MM.1S (cell line): ENCODE measurements around the gene PICALM.

Experiments
- DNase-seq: peaks from one replicate; pipeline ENCODE4 v3.0.0-alpha.2; 2015
- H2AFZ ChIP-seq: fragments of 300-600 bp; sonication (generic); 2 replicates; pipeline ENCODE4 v1.6.0; 2016; ENCODE audit warnings: antibody characterized with exemption, low read length
- H3F3A ChIP-seq: fragments of 300-600 bp; sonication (generic); 2 replicates; pipeline ENCODE4 v1.6.1; 2016; ENCODE audit warnings: mild to moderate bottlenecking, antibody characterized with exemption, low read length, moderate library complexity, mixed read lengths; ENCODE audit not compliant: insufficient read depth
- H3K27ac ChIP-seq: fragments of 300-600 bp; sonication (generic); 2 replicates; pipeline ENCODE4 v1.5.1; 2016; ENCODE audit warnings: mild to moderate bottlenecking, low read length
- H3K27me3 ChIP-seq: fragments of 300-600 bp; sonication (generic); replicated peaks from 2 replicates; pipeline ENCODE4 v1.6.0; 2016; ENCODE audit warnings: low read length; ENCODE audit not compliant: insufficient read depth
- H3K36me3 ChIP-seq: fragments of 300-600 bp; sonication (generic); replicated peaks from 2 replicates; pipeline ENCODE4 v1.6.1; 2016; ENCODE audit warnings: mild to moderate bottlenecking, low read length, mixed read lengths; ENCODE audit not compliant: insufficient read depth
- H3K4me1 ChIP-seq: fragments of 300-600 bp; sonication (generic); 2 replicates; pipeline ENCODE4 v1.6.1; 2016; ENCODE audit warnings: low read length, mixed read lengths
- H3K4me2 ChIP-seq: fragments of 300-600 bp; sonication (generic); 2 replicates; pipeline ENCODE4 v1.6.0; 2016; ENCODE audit warnings: low read depth, low read length
- H3K4me3 ChIP-seq: fragments of 300-600 bp; sonication (generic); 2 replicates; pipeline ENCODE4 v1.5.1; 2016; ENCODE audit warnings: low read length, mixed read lengths
- H3K79me2 ChIP-seq: fragments of 300-600 bp; sonication (generic); 2 replicates; pipeline ENCODE4 v1.6.1; 2016; ENCODE audit warnings: mixed run types, low read length, mixed read lengths
- H3K9ac ChIP-seq: fragments of 300-600 bp; sonication (generic); 2 replicates; pipeline ENCODE4 v1.6.1; 2016; ENCODE audit warnings: low read length, mixed read lengths
- H3K9me2 ChIP-seq: fragments of 300-600 bp; sonication (generic); replicated peaks from 2 replicates; pipeline ENCODE4 v1.6.1; 2016; ENCODE audit warnings: mild to moderate bottlenecking, low read length, mixed read lengths; ENCODE audit not compliant: insufficient read depth
- H3K9me3 ChIP-seq: fragments of 300-600 bp; sonication (generic); replicated peaks from 2 replicates; pipeline ENCODE4 v1.6.1; 2016; ENCODE audit warnings: mild to moderate bottlenecking, low read length, mixed read lengths; ENCODE audit not compliant: insufficient read depth
- H4K20me1 ChIP-seq: fragments of 300-600 bp; sonication (generic); 2 replicates; pipeline ENCODE4 v1.6.1; 2016; ENCODE audit warnings: mild to moderate bottlenecking, low read length, moderate library complexity, mixed read lengths; ENCODE audit not compliant: insufficient read depth
- CTCF ChIP-seq: fragments of 300-600 bp; sonication (generic); IDR thresholded peaks from 2 replicates; pipeline ENCODE4 v1.5.1; 2016; ENCODE audit warnings: antibody characterized with exemption, low read length, mixed read lengths
- EZH2 ChIP-seq: fragments of 300-600 bp; sonication (generic); optimal IDR thresholded peaks from 2 replicates; pipeline ENCODE3; 2017; ENCODE audit warnings: low read depth, mild to moderate bottlenecking, antibody characterized with exemption, low read length, mixed read lengths
- EZH2phosphoT487 ChIP-seq: fragments of 300-600 bp; sonication (generic); IDR thresholded peaks from 2 replicates; pipeline ENCODE4 v1.6.1; 2018; ENCODE audit warnings: antibody characterized with exemption, low read length

PICALM gene

GRCh38 chr11:85949798-85950197, 119.1 kb downstream of the PICALM start:
- TF ChIP-seq EZH2phosphoT487 (no peak), CTCF (no peak), EZH2 (no peak)
- H3K9ac ChIP-seq: no peak overlapping the region
- no peak overlapping the region for H3K4me3 ChIP-seq
- H3K4me1 ChIP-seq: peaks cover 16% of the 10 kb centered on the region
- DNase-seq: no peak
- H4K20me1 ChIP-seq: no peaks in the 10 kb centered on the region
- no peaks in the 10 kb centered on the region; the same call in 1 of the 2 replicates for H3F3A ChIP-seq
- no peaks in the 10 kb centered on the region for H3K9me3 ChIP-seq
- no peak overlapping the region for H3K27ac ChIP-seq
- H3K4me2 ChIP-seq: no peak overlapping the region
- no peaks in the 10 kb centered on the region for H3K27me3 ChIP-seq
- no peaks in the 10 kb centered on the region for H3K79me2 ChIP-seq
- H3K9me2 ChIP-seq: no peaks in the 10 kb centered on the region
- H3K36me3 ChIP-seq: no peaks in the 10 kb centered on the region
- no peak overlapping the region for H2AFZ ChIP-seq

GRCh38 chr11:85948884-85949283, 120.0 kb downstream of the PICALM start:
- Histone ChIP-seq H3K36me3 (no peaks in the 10 kb centered on the region), H3K4me1 (peaks cover 16% of the 10 kb centered on the region), H3K9ac (no peak overlapping the region), H3K4me3 (no peak overlapping the region), H3K79me2 (no peaks in the 10 kb centered on the region), H3K27ac (no peak overlapping the region), H3K4me2 (no peak overlapping the region), H4K20me1 (no peaks in the 10 kb centered on the region), H3F3A (no peaks in the 10 kb centered on the region; the same call in 1 of the 2 replicates), H3K9me3 (no peaks in the 10 kb centered on the region), H2AFZ (no peak overlapping the region), H3K9me2 (no peaks in the 10 kb centered on the region), H3K27me3 (no peaks in the 10 kb centered on the region)
- TF ChIP-seq EZH2phosphoT487 (no peak), CTCF (no peak), EZH2 (no peak)
- DNase-seq: no peak

GRCh38 chr11:85947431-85948272, 121.2 kb downstream of the PICALM start:
- H3K4me1 ChIP-seq: peaks cover 16% of the 10 kb centered on the region
- H3K27ac ChIP-seq: no peak overlapping the region
- no peaks in the 10 kb centered on the region; the same call in 1 of the 2 replicates for H3F3A ChIP-seq
- no peaks in the 10 kb centered on the region for H4K20me1 ChIP-seq
- peak; percentile 70 for DNase-seq
- H3K9me2 ChIP-seq: no peaks in the 10 kb centered on the region
- H3K4me2 ChIP-seq: no peak overlapping the region
- H2AFZ ChIP-seq: no peak overlapping the region
- H3K36me3 ChIP-seq: no peaks in the 10 kb centered on the region
- H3K9ac ChIP-seq: no peak overlapping the region
- TF ChIP-seq EZH2phosphoT487: no peak
- no peak for TF ChIP-seq EZH2
- no peak for TF ChIP-seq CTCF
- H3K4me3 ChIP-seq: no peak overlapping the region
- no peaks in the 10 kb centered on the region for H3K27me3 ChIP-seq
- no peaks in the 10 kb centered on the region for H3K79me2 ChIP-seq
- no peaks in the 10 kb centered on the region for H3K9me3 ChIP-seq
